GM21723 (cell line): ENCODE data around the gene DOCK11.
A peak's percentile ranks its signal among the peaks of the same experiment; 100 is the strongest.
"Not testable (repeated sequence)": the region's sequence is repeated elsewhere in the genome, so short reads cannot be mapped to it uniquely, and the experiment has no call there.

ENCODE experiments used
- ATAC-seq: cut with Tn5 transposase; IDR thresholded peaks from one replicate; pipeline ENCODE4 v1.9.1; 2021; ENCODE audit warnings: mild to moderate bottlenecking, moderate library complexity; ENCODE audit not compliant: unreplicated experiment

Gene DOCK11

DNA sequence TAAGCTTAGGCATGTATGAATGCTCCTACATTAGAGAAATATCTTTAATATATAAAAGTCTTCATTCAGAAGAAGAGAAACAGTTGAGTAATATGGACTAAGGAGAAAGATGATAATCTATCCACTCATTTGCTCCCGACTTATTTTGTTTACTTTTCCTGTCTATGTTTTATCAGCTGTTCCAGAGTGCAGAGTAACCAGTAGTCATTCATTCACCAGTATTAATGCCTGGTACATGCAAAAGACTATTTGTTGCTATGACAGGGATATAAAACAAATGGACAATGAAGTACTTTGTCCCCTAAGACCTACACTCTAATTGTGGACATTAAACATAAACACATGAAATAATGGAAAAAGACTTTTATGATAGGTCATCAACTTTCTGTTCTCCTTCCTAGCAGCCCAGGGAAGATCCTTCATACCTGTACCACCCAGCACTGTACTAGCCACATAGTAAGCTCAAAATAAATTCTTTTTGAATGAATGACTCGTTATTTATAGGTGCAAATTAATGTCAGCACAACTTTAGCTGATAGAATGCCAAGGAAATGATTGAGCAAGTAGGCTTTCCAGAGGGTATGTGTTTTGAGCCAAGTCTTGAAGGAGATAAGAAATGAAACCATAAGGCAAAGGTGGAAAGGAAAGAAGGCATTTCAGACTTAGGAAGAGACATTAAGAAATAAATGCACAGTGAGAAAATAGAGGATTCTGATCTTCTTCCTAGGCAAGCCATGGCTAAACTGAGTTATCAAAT lies 186.8 kb downstream of the DOCK11 start:
- no peak for ATAC-seq

DNA sequence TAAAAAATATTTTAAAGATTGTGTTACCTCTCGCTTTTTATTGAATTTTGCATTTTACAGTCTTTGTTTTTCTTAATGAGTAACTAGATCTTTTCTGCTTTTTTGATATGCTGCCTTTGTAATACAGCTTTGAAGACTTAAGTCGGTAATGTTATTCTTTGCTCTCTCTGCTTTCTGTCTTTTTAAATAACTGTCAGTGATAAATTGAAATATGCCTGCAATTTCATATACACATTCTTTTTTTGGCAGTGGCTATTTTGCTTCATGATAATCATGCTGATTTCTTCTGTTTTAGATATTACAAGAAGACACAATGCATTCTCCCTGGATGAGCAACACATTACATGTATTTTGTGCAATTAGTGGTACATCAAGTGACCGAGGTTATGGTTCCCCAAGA lies 189.8 kb downstream of the DOCK11 start:
- ATAC-seq, result no peak

DNA sequence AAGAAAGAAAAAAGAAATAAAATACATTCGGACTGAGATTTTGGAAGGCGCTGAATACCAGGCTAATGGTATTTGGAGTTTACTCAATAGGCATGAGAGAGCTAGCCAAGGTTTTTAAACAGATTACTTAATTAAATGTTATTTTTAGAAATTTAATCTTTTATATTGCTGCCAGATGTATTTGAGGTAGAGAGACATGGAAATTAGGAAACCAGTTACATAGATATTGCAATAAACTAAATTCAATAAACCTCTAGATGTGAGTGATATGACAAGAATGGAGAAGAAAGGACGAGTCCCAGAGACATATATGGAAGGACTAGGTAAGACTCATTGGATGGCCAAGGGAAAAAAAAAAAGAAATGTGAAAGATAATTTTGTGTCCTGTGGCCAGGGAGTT lies 193.3 kb downstream of the DOCK11 start:
- no peak for ATAC-seq

DNA sequence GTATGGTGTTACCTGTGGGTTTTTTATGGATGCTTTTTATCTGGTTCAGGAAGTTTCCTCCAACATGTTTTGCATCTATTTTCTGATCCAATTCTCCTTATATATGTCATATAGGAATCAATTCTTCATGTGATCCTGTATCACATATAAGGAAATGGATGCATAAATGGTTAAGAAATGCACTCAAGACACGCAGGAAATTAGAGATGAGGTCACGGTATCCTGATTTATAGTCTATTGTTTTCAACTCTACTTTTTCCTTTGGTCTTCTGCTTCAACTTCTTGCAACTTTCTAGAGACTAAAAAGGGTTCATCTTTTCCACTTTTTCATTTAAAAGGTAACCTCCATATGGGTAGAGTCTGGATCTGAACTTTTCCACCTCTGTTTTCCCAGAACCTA lies 198.2 kb downstream of the DOCK11 start:
- no peak for ATAC-seq

DNA sequence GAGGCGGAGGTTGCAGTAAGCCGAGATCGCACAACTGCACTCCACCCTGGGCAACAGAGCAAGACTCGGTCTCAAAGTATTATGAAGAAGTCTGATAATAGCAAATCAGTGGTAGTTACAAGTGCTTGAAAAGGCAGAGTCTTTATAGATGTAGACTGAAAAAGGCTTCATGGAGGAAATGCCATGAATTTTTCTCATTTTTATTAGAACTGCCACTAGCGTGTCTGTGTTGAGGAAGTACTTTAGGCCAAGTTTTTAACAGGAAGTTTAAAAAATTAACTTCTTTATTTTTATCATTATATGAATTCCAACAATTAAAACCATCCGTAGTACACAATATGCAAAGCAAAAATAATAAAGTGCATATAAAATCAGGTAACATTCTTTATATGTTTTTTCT lies 199.0 kb downstream of the DOCK11 start:
- ATAC-seq, result no peak

DNA sequence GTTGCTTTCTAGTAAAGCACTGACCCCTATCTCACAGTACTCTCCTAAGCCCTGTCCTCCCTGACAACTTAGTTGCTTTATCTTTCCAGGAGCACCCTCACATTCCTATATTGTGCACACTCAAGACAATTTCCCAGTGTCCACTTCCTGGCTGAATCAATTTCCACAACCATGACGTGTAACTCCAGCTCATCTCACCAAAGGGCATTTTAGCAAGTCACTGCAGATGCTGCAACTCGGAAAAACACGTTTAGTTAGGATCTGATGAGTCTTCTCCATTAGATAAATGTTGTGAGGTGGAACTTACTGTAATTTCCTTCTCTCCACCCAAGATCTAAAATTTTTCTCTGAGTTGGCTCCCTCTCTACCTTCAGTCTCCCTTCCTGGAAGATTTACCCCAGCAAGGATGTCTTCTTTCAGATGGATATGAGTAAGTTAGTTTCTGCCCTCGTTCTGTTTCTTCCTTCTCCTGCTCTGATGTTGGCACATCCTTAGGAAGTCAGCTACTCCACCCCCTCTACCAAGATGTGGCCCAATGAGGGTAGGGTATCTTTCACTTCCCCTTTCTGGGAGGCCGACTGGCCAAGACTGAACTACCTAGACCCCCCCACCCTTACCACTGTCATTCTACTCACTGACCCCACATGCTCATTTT lies 203.0 kb downstream of the DOCK11 start:
- no peak for ATAC-seq

DNA sequence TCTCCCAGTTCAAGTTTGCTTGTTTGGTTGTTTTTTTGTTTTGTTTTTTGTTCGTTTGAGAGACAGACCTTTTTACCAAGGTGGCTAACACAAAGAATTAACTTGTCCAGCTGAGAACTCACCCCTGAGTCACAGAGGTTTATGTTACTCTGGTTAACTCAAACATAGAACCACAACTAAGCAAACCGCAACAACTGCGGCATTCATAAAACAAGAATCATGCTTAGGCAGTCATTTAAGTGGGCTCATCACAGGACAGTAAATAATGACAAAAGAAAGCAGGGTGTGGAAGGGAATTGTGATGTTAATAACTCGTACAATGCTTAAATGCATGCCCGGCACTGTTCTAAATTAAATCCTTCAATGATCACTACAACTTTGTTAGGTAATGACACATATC lies 207.1 kb downstream of the DOCK11 start:
- ATAC-seq, result no peak

DNA sequence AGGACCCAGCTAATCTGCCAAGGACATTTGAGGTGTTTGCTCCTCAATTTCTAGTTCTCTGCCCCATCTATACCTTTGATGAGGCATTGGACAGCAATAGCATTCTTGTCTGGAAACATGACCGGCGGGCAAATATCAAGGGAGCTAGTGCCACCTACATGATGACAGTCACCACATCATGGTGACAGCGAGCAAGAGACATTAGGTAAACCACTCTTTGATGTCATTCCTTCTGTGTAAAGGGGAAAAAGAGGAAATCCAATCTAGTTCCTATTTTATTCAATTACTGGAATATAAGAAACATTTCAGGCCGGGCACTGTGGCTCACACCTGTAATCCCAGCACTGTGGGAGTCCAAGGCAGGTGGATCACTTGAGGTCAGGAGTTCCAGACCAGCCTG lies 211.1 kb downstream of the DOCK11 start:
- no peak for ATAC-seq

DNA sequence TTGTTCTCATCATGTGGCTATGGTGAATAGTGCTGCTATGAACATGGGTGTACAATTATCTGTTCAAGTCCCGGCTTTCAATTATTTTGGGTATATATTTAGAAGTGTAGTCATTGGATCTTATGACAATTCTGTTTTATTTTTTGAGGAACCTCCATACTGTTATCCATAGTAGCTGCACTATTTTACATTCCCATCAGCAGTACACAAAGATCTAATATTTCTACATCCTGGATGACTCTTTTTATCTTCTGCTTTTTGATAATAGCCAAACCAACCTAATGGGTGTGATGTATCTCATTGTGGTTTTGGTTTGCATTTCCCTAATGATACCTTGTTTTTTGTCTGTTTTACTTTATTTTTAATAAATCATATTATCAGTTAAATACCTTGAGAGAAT lies 218.9 kb downstream of the DOCK11 start:
- no peak for ATAC-seq

DNA sequence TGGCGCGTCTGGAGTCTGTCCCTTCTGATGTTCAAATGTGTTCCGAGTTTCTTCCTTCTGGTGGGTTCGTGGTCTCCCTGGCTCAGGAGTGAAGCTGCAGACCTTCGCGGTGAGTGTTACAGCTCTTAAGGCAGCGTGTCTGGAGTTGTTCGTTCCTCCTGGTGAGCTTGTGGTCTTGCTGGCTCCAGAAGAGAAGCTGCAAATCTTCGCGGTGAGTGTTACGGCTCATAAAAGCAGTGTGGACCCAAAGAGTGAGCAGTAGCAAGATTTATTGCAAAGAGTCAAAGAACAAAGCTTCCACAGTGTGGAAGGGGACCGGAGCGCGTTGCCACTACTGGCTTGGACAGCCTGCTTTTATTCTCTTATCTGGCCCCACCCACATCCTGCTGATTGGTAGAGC lies 220.3 kb downstream of the DOCK11 start:
- not testable (repeated sequence) for ATAC-seq

DNA sequence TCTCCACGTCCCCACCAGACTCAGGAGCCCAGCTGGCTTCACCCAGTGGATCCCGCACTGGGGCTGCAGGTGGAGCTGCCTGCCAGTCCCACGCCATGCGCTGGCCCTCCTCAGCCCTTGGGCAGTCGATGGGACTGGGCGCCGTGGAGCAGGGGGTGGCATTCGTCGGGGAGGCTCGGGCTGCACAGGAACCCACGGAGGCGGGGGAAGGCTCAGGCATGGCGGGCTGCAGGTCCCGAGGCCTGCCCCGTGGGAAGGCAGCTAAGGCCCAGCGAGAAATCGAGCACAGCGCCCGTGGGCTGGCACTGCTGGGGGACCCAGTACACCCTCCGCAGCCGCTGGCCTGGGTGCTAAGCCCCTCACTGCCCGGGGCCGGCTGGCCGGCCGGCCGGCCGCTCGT lies 221.2 kb downstream of the DOCK11 start:
- not testable (repeated sequence) for ATAC-seq

DNA sequence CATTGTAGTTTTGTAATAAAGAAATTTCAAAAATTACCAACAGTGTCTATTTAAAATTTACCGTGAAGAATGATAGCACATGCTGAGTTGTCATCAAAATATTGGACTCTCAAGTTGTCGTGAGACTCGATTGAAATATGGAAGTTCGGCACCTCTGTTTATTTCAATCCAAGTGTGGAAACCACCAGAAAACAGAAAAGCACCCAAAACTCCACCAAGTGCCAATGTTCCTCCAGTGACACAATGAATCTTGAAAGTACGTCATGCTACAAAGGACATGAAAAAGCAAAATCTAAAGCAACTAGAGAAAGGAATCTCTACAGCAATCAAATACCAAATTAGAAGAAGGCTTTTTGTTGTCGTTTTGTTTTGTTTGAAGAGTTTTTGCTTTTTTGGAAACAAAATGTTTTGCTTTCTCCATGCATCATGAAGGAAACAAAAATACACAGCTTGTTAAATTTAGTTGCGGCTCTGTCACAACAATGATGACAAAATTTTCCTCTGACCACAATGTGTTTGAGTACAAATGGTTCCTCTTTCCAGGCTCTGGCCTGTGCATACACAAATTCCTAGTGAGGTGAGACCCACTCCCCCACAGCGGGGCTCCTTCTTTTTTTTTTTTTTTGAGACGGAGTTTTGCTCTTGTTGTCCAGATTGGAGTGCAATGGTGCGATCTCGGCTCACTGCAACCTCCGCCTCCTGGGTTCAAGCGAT lies 222.2 kb downstream of the DOCK11 start:
- ATAC-seq, result no peak

DNA sequence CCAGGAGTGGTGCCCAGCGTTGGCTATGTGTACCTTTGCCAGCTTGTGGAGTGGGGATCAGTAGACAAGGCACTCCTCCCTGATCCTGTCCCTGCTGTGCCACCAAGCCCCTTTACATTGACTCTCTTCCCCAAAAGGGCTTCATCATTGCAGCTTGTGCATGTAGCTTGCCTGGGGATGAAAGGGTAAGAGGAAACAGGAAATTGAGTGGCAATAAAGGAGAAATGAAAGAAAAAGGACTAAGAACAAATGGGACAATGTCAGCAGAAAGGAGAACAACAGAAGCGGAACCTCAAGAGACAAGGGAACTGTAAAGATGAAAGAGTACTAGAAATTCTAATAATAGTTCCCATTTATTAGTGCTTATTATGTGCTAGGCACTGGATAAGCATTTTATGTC lies 223.1 kb downstream of the DOCK11 start:
- ATAC-seq, result no peak

DNA sequence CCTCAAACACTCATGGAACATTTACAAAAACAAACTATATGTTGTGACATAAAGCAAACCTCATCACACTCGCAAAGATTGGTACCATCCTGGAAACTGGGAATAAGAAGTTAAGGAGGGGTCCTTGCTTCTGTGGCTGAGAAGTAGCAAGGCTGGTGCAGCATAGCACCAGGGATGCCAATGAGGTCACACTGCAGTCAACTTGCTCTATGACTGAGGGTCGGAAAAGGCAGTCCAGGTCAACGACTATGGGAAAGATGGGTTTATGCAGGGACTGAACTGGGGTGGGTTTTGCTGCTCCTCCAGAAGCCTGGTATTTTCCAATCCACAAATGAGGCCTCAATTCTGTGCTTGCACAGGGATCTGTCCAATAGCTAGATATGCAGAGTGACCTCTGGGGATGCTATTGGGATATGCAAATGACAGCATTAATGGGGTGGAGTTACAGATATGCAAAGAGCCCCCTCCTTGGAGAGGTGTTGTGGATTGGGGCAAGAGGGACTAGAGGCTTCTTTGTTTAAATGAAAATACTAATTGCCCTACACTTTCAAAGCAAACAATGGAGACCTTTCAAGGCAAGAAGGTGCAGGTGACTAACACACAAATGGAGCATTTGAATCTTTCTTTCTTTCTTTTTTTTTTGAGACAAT lies 224.6 kb downstream of the DOCK11 start:
- ATAC-seq, result no peak

DNA sequence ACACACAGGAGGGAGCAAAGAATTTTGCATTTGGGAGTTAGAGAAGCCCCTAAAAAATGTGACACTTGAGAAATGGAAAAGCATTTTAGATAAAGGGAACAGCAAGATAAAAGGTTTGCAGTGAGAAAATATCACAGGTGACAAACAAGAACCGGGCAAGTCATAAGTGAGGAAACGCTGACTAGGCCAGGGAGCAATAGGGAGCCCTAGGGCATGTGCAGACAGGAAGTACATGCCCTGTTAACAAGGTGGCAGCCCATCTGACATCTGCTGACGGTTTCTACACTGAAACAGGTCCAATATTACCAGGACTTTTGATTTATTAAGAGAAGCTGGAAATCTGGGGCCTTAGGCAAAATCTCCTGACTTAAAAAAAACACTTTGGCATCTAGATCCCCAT lies 227.8 kb downstream of the DOCK11 start:
- ATAC-seq, result no peak

DNA sequence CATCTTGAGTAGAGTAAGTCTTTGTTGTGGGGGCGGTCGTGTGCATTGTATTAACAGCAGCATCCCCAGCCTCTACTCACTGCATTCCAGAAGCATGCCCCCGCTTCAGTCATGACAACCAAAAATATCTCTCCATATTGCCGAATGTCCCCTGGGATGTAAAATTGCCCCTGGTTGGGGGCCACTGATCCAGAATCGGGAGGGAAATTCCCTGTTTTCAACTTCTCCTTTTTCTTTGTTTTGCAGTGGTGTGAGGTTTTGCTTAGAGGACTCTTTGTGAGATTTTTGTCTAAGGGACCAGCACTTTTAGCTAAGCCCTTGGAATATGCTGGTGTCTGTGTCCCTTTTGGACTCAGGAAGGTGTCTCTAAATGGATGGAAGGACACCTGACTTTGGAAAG lies 228.8 kb downstream of the DOCK11 start:
- ATAC-seq, result no peak

DNA sequence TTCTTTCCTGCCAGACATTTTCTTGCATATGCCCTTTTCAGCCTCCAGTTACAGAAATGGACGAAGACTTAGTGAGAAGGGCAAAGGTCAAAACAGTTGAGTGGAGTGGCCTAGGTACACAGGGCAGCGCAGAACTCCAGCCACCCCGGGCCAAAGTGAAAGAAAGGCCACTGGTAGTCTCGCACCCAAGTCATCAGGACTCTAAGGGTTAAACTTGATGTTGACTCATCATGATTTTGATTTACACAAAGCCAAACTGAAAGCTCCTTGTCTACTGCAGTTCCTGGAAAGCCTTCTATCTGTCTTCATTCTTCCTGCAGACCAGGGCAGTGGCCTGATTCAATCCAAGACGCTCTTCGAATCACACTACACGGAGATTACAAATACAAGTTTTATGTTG lies 229.2 kb downstream of the DOCK11 start:
- no peak for ATAC-seq

DNA sequence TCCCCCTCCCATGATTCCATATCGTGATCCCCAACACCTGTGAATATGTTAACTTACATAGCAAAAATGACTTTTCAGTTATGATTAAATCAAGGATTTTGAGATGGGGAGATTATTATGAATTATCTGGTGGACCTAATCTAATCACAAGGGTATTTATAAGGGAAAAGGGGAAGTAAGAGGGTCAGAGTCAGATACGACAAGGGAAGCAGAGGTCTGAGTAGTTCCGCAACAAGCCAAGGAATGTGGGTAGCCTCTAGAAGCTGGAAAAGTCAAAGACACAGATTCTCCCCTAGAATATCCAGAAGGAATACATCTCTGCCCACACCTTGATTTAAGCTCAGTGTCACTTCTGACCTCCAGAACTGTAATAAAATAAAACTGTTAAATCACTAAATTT lies 230.8 kb downstream of the DOCK11 start:
- no peak for ATAC-seq

DNA sequence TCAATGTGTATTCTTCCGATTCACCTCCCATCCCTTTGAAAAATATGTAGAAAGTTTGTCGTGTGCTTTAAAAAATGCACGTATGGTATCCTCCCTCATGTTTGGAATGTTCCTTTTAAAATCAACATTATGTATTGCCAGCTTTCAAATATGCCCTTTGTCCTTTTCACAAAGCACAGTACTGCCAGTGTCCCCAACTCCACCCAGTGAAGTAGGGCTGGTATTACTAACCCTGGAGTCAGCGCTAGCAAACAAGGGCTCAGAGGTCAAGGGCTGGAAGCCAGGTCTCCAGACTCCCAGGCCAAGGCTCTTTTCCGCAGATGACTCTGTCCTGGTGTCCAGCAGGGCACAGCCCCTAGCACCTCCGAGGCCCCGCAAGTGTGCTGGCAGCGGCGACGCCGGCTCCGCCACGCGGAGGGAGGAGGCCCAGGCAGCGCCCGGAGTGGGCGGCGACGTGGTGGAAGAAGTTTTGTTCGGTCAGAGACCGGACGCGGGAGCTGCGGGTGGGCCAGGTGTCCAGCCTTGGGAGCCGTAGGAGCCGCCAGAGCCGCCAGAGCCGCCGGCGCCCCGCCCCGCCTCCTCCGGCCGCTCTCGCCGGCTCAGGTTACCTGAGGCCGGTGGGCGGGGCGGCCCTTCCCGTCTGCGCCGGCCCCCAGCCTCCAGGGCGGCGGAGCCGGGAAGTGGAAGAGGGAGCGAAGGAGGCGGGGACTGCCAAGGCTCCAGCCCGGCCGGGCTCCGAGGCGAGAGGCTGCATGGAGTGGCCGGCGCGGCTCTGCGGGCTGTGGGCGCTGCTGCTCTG lies 231.5 kb downstream of the DOCK11 start, which contains the start of gene IL13RA1:
IL13RA1 (plus strand) TSS at position 720 of the 799 bp plus-strand sequence; CDS start at position 753, 33 bp downstream.
- peak; percentile 61 for ATAC-seq

DNA sequence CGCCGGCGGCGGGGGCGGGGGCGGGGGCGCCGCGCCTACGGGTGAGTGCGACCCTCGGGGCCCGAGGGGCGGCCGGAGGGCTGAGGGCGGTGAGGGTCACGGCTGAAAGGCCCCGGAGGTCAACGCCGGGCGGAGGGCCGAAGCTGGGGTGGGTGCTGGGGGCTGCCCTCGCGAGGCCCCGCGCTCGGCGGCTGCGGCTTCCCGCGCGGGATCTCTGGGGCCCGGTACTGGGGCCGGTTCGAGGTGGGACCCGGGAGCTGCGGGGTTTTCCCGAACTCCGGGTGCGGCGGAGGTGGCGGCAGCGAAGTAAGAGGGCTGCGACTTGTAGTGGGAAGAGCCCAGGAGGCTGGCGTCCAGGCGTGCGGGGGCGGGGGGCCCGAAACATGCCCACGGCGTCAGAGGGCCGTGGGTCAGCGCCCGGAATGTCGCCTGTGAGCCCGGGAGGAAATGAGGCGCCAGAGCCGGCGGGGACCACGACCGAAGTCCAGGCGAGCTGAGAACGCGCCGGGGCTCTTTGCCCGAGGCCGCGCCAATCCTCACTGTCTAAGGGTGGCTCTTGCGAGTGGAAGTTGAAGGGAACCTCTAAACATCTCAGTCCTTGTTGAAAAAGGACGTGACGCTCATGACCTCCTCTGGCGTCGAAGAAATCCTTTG lies 232.2 kb downstream of the DOCK11 start:
- ATAC-seq, result peak; percentile 14
